Testis (tissue), 3 donors: Measurements from ENCODE around the gene KIF2A. TPM values are rescaled to one million over a fixed set of nuclear protein-coding genes. Genes with fewer than 3 reads are reported as not detected.

ENCODE experiments used
- DNase-seq: peaks from one replicate; pipeline ENCODE4 v3.0.0-alpha.2; 2019
- H3K27ac ChIP-seq, 2 donors: fragments of 200-600 bp; sonication (generic); one replicate each; pipeline ENCODE4 v1.5.1; 2019
- H3K27me3 ChIP-seq: fragments of 200-600 bp; sonication (generic); one replicate; pipeline ENCODE4 v1.5.1; 2019
- H3K36me3 ChIP-seq: fragments of 200-600 bp; sonication (generic); one replicate; pipeline ENCODE4 v1.5.1; 2017; ENCODE audit warnings: low read depth; ENCODE audit errors: missing control alignments
- H3K4me1 ChIP-seq: fragments of 200-600 bp; sonication (generic); one replicate; pipeline ENCODE4 v1.5.1; 2019
- H3K4me3 ChIP-seq, 2 donors: fragments of 200-600 bp; sonication (generic); one replicate each; pipeline ENCODE4 v1.5.1; 2017 to 2019
- H3K9me3 ChIP-seq: fragments of 200-600 bp; sonication (generic); one replicate; pipeline ENCODE4 v1.5.1; 2017
- POLR2A ChIP-seq: fragments of 450-650 bp; IDR thresholded peaks from one replicate; pipeline ENCODE4 v1.6.1; 2017; ENCODE audit warnings: antibody characterized with exemption, mild to moderate bottlenecking, moderate library complexity
- WGBS, 2 donors: methylation state at CpG; one replicate each; pipeline ENCODE4 v1.1.5; 2018; 5-methylcytosine and 5-hydroxymethylcytosine counted together
- intact Hi-C: fragments of 100-400 bp; cut with DNase I; formaldehyde crosslinking; loops from one replicate; pipeline ENCODE4 v1.15.1; 2023; ENCODE audit warnings: low total_unique reads
- polyA plus RNA-seq: library from polyadenylated mRNA; stranded (reverse); fragments of 350-450 nt; fragmentation: Illumina TruSeq; extraction: RNeasy Lipid Tissue Mini Kit (QIAGEN cat#74804); gene quantifications from one replicate; pipeline ENCODE4 v1.2.3, GENCODE V29; 2014; ENCODE audit warnings: low read depth, low replicate concordance; ENCODE audit not compliant: insufficient read depth
- total RNA-seq, 2 donors: library from RNA; depleted of rRNA; stranded (reverse); fragments of >200 nt; gene quantifications; one replicate each; pipeline ENCODE4 v1.2.3, GENCODE V29; 2016
- TF ChIP-seq, protein P1 (sequence below), 3 experiments: fragments of 450-650 bp in 2 of 3; fragments of 200-600 bp in 1 of 3; sonication (generic) in 1 of 3; IDR thresholded peaks; one replicate each; pipeline ENCODE4 v1.5.1; 2016 to 2019; ENCODE audit warnings: antibody characterized with exemption in 3 of 3, mild to moderate bottlenecking in 2 of 3, moderate library complexity in 1 of 3

KIF2A gene
- total and polyA plus RNA-seq, 3 donors from 2014 or later = 80.0 to 91.5 (median 86.5) TPM

DNA sequence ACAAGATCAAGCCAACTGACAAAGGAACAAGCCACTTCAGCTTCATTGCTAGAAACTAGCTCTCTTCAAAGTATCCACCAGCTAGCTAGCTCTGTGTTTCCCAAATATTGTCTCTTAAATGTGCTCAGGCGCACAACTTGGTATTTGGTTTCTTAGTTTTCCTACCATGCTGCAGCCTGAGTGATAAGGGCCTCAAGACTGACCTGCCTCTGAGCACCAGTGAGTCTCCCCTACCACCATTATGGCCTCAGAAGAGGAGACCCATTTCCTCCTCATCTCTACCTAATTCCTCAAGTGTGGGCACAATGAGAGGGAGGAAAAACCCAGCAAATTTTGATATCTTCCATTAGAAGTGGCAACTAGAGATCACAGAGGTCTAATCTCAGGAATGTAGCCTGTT lies 34.6 kb upstream of the KIF2A start:
- H3K27me3 ChIP-seq = no peaks in the 10 kb centered on the region
- DNase-seq = no peak
- no peaks in the 10 kb centered on the region for H3K36me3 ChIP-seq
- H3K4me3 ChIP-seq = no peak overlapping the region
- intact Hi-C loops = no loop called here
- no peak overlapping the region for H3K27ac ChIP-seq
- TF ChIP-seq, protein P1, sequence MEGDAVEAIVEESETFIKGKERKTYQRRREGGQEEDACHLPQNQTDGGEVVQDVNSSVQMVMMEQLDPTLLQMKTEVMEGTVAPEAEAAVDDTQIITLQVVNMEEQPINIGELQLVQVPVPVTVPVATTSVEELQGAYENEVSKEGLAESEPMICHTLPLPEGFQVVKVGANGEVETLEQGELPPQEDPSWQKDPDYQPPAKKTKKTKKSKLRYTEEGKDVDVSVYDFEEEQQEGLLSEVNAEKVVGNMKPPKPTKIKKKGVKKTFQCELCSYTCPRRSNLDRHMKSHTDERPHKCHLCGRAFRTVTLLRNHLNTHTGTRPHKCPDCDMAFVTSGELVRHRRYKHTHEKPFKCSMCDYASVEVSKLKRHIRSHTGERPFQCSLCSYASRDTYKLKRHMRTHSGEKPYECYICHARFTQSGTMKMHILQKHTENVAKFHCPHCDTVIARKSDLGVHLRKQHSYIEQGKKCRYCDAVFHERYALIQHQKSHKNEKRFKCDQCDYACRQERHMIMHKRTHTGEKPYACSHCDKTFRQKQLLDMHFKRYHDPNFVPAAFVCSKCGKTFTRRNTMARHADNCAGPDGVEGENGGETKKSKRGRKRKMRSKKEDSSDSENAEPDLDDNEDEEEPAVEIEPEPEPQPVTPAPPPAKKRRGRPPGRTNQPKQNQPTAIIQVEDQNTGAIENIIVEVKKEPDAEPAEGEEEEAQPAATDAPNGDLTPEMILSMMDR (IDR thresholded peaks at IDR 0.05) = no peak
- TF ChIP-seq POLR2A = no peak
- WGBS, 2 donors = 93 to 100% methylated on average over 1 of the region's 1 CpG
- no peaks in the 10 kb centered on the region for H3K4me1 ChIP-seq
- H3K9me3 ChIP-seq = no peaks in the 10 kb centered on the region

DNA sequence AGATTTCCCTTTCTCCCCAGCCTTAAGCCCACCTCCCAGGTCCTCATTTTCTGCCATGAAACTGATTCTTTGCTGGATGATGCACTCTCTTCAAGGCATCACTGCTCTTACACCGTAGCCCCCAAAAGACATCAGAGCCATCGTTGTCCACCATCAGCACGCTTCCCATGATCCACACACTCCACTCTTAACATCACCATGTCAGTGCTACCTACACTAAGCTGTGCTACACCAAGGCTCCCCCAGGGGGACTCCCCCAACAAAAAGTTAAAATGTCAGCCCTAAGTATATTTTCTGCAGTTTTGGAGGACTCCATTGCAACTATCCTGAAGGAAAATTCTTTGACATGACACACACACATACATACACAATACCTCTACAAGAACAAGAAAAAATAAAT lies 34.1 kb upstream of the KIF2A start:
- Histone ChIP-seq H3K27ac (no peak overlapping the region), H3K4me3 (no peak overlapping the region), H3K9me3 (no peaks in the 10 kb centered on the region), H3K27me3 (no peaks in the 10 kb centered on the region), H3K36me3 (no peaks in the 10 kb centered on the region), H3K4me1 (no peaks in the 10 kb centered on the region)
- 62 to 64% methylated on average over 3 of the region's 3 CpGs for WGBS, 2 donors
- intact Hi-C loops = no loop called here
- no peak for TF ChIP-seq POLR2A
- TF ChIP-seq, protein P1 (IDR thresholded peaks at IDR 0.05) = no peak
- DNase-seq = no peak

DNA sequence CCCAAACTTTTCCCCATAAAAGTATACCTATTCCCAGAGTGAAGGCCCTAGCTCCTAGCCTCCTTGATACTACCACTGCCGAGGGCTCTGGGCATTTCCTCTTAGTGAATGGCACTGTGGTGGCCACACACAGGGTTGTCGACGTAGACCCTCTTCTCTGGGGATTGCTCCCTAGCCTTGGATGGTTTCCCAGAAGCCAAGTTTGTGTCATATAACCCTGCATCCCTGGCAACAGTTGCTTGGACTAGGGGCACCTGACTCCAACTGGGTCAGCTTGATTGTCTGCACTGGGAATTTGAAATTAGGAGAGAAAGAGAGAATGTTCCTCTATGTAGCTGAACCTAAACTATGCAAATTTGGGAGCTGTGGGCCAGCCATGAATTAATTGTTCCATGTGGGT lies 32.3 kb upstream of the KIF2A start:
- intact Hi-C loops = no loop called here
- no peak for DNase-seq
- no peak overlapping the region for H3K27ac ChIP-seq
- no peak overlapping the region for H3K4me3 ChIP-seq
- no peaks in the 10 kb centered on the region for H3K36me3 ChIP-seq
- H3K9me3 ChIP-seq = no peaks in the 10 kb centered on the region
- H3K27me3 ChIP-seq = no peaks in the 10 kb centered on the region
- TF ChIP-seq POLR2A = no peak
- TF ChIP-seq, protein P1 (IDR thresholded peaks at IDR 0.05) = no peak
- 58 to 82% methylated on average over 2 to 3 of the region's 3 CpGs for WGBS, 2 donors
- H3K4me1 ChIP-seq = no peaks in the 10 kb centered on the region

DNA sequence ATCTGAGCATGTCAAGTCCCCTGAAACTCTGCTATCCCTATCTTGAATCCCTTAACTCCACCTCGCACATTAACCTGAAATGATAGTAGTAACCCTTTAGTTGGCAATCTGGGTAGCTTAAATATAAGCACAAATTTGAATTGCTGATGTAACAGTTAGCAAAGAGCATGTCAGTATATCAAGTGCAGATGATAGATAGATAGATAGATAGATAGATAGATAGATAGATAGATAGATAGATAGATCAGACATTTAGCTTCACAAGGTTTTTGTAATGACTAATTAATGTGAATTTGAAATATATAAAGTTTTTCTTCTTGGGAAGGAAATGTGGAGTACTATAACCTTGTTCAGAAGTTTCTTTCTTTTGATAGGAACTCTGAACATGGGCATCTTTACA lies 30.4 kb upstream of the KIF2A start:
- DNase-seq = no peak
- Histone ChIP-seq H3K4me3 (no peak overlapping the region), H3K27me3 (no peaks in the 10 kb centered on the region), H3K9me3 (no peaks in the 10 kb centered on the region), H3K4me1 (no peaks in the 10 kb centered on the region), H3K36me3 (no peaks in the 10 kb centered on the region), H3K27ac (no peak overlapping the region)
- intact Hi-C loops = no loop called here
- 76 to 92% methylated on average over 1 of the region's 1 CpG for WGBS, 2 donors
- TF ChIP-seq, protein P1 (IDR thresholded peaks at IDR 0.05) = no peak
- no peak for TF ChIP-seq POLR2A

DNA sequence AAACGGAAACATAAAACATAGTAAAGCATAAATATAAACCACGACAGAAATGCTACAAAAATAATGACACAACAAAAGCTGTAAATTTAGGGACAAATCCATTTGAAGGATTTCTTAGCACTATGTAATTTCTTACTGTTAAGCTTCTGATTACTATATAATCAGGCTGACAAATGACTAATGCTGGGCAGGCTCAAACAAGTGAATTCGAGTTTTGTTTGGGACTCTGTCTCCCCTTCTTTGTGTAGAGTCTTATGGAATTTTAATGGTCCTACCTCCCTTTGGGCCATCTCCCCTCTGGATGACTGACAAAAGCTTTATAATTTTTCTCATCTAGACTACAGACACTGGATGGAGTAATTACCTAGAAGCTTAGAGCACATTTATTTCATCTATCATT lies 24.6 kb upstream of the KIF2A start:
- Histone ChIP-seq H3K36me3 (no peaks in the 10 kb centered on the region), H3K27me3 (no peaks in the 10 kb centered on the region), H3K9me3 (no peaks in the 10 kb centered on the region), H3K4me3 (no peak overlapping the region), H3K4me1 (no peaks in the 10 kb centered on the region), H3K27ac (peak overlapping the region in 1 of 2 donors; percentile 65)
- intact Hi-C loops = no loop called here
- whole genome bisulfite sequencing, 2 donors = 74 to 86% methylated on average over 3 of the region's 3 CpGs
- TF ChIP-seq, protein P1 (IDR thresholded peaks at IDR 0.05) = no peak
- TF ChIP-seq POLR2A = no peak
- DNase-seq = no peak
